Measurements from ENCODE around the gene PKNOX1. TPM values are rescaled to one million over a fixed set of nuclear protein-coding genes. Genes with fewer than 3 reads are reported as not detected.
"Not testable (repeated sequence)": the region's sequence is repeated elsewhere in the genome, so short reads cannot be mapped to it uniquely, and the experiment has no call there.

Gene PKNOX1
- polyA plus RNA-seq, 3 donors from 2014 or later: 11.0 to 25.3 (median 14.8) TPM

DNA sequence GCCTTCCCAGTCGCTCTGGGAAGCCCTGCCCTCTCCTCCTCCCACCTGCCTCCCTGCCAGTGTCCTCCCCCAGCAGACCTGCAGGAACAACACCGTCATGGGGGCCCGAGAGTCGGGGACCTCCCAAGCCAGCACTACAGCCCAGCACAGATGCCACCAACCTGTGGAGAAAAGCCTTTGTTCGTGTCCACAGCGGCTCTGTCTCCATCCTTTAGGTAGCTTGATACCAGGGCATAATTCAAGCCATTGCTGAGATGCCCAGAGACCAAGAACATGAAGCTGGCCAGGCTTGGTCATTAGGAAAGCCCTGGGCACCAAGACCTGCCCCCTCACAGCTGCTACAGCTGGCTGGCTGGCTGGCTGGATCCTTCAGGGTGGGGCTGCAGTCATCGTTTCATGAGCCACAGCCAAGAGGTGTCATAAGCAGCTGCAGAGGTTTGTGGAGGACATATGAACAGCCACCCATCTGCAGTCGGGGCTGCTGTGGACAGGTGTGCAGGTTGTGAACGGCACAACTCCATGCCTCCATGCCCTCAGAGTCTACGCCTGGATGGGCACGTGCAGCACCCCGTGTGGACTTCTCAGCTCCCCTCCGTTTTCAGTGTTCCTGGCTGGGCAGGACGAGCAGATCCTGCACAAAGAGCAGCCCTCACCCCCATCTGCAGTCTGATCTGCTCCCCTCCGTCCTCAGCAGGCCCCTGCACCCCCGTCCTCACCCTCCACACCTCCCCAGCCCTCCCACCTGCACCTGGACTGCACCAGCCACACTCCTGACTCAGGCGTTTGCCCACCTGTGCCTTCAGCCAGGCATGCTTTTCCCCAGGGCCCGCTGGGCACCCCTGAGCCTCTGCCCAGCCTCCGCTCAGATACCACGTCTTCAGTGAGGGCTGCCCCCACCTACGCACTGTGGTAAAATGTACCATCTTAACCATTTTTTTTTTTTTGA is 71.8 kb downstream of the PKNOX1 start:
- not testable (repeated sequence) for H3K27me3 Mint-ChIP-seq (ENCODE audit: low read depth in 3 of 3); H3K9me3 Mint-ChIP-seq; H3K36me3 Mint-ChIP-seq; DNase-seq; H3K4me1 Mint-ChIP-seq; H3K27ac Mint-ChIP-seq
- H3K4me3 Mint-ChIP-seq: peak overlapping the region in 3 of 5 donors; percentile 38 to 64 (median 42)

DNA sequence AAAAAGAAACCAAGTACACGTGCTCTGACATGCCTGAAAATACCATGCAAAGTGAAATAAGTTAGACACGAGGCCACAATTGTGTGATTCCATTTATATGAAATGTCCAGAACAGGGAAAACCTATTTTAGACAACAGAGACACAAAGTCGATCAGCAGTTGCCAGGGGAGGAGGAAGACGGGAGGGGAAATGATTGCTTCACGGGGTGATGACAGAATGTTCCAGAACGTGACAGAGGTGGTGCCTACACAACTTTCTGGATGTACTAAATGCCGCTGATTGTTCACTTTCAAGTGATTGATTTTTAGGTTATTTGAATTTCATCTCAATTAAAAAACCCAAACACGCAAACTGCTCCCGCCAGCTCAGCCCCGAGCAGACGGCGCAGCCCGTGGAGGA is 78.8 kb downstream of the PKNOX1 start:
- not testable (repeated sequence) for H3K27ac Mint-ChIP-seq; H3K36me3 Mint-ChIP-seq; H3K4me1 Mint-ChIP-seq; H3K9me3 Mint-ChIP-seq; H3K4me3 Mint-ChIP-seq; H3K27me3 Mint-ChIP-seq (ENCODE audit: low read depth in 3 of 3); DNase-seq

DNA sequence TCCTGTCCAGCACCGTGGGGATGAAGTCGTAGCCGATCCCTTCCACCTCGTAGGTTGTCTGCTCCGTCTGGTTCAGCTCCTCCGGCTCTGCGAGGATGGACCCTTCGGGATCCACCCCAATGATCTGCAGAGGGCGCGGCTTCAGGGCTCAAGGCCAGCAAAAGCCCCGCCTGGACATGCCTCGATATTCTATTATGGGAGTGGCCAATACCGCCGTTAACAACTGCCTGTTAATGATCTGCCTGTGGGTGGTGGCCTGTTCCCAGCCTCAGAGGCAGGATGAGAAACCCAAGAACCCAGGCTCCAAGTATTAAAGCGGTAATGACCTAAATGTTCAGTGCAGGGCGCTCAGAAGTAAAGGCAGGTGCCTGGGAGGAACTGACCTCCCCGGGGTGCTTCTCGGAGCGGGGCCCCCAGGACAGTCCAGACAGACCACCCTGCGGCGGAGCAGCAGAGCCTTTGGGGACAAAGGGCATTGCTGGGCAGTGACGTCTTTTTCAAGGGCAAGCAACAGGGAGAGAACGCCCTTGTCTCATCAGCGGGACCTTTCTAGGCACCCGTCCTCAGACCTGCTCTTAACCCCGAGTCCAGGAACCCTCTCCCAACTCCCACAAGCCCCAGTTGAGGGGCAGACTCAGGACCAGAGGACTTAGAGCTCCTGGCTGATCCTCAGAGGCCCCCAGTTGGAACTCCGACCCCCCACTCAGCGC is 88.7 kb downstream of the PKNOX1 start:
- not testable (repeated sequence) for H3K4me3 Mint-ChIP-seq; H3K9me3 Mint-ChIP-seq; H3K4me1 Mint-ChIP-seq; DNase-seq; H3K36me3 Mint-ChIP-seq; H3K27ac Mint-ChIP-seq; H3K27me3 Mint-ChIP-seq (ENCODE audit: low read depth in 3 of 3)

GRCh38 chr21:43064265-43064917 is 90.0 kb downstream of the PKNOX1 start:
- not testable (repeated sequence) for H3K27me3 Mint-ChIP-seq (ENCODE audit: low read depth in 3 of 3)

DNA sequence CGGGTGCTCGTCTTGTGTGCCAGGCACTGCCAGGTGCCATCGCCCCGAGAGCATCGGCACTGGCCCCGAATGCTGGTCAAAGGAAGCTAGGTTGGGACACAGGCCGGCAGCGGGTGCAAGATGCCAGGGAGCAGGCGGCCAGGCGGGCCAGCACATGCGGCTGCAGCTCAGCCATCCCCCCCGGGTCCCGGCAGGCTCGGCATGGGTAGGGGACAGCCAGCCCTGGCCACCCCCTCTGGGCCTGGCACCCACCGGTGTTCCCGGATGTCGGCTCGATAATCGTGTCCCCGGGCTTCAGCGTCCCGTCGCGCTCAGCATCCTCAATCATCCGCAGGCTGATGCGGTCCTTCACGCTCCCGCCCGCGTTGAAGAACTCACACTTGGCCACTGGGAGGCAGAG is 91.6 kb downstream of the PKNOX1 start:
- not testable (repeated sequence) for H3K27me3 Mint-ChIP-seq (ENCODE audit: low read depth in 3 of 3); DNase-seq; H3K4me3 Mint-ChIP-seq; H3K4me1 Mint-ChIP-seq; H3K36me3 Mint-ChIP-seq; H3K9me3 Mint-ChIP-seq; H3K27ac Mint-ChIP-seq

More at GRCh38 chr21:43064265-43064917, 90.0 kb downstream of the PKNOX1 start:
- not testable (repeated sequence) for H3K36me3 Mint-ChIP-seq, DNase-seq, H3K4me1 Mint-ChIP-seq, H3K4me3 Mint-ChIP-seq, H3K27ac Mint-ChIP-seq, H3K9me3 Mint-ChIP-seq

DNA sequence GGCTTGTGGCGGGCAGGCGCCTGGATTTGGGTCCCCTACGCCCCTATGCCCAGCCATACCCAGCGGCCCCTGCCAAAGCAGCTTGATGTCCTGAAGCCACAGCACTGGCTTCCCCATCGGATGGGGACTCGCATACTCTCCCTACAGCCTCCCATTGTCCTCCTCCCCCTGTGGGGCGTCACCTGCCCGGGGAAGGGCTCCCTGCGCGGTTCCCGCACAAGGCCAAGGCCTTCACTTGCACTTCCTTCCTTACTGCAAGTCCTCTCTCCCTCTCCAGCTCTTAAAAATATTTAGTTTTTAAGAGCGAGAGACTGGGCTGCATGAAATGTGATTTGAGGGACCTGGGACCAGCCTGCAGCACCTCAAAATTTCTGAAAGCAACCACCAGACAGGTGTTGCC is 92.3 kb downstream of the PKNOX1 start:
- not testable (repeated sequence) for H3K4me1 Mint-ChIP-seq, H3K4me3 Mint-ChIP-seq, H3K36me3 Mint-ChIP-seq

DNA sequence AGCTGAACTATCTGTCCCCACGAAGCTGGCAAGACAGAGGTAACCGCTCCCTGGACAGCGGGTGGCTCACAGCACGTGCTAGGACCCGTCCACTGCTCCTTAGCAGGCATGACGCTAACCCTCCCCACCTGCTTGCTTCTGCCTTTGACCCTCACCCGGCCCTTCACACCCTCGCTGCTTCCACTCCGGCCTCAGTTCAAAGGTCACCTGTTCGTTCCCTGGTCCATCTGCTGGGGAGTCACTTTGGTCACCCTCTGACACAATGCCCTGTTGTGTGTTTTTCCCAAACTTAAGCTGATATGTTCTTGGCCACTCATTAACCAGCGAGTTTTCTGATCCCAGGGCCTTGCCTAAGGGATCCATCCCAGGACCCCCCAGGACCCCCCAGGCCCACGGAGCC is 93.7 kb downstream of the PKNOX1 start:
- H3K4me1 Mint-ChIP-seq; H3K9me3 Mint-ChIP-seq; DNase-seq; H3K27me3 Mint-ChIP-seq (ENCODE audit: low read depth in 3 of 3); H3K36me3 Mint-ChIP-seq; H3K27ac Mint-ChIP-seq; H3K4me3 Mint-ChIP-seq: not testable (repeated sequence)

More for the DNA sequence above, 92.3 kb downstream of the PKNOX1 start:
- H3K9me3 Mint-ChIP-seq; H3K27me3 Mint-ChIP-seq (ENCODE audit: low read depth in 3 of 3); H3K27ac Mint-ChIP-seq; DNase-seq: not testable (repeated sequence)

GRCh38 chr21:43069682-43070081 is 95.3 kb downstream of the PKNOX1 start:
- not testable (repeated sequence) for H3K27me3 Mint-ChIP-seq (ENCODE audit: low read depth in 3 of 3); H3K27ac Mint-ChIP-seq; DNase-seq; H3K4me1 Mint-ChIP-seq; H3K9me3 Mint-ChIP-seq; H3K4me3 Mint-ChIP-seq; H3K36me3 Mint-ChIP-seq

- not testable (repeated sequence) for H3K27ac Mint-ChIP-seq; H3K9me3 Mint-ChIP-seq; H3K4me3 Mint-ChIP-seq; H3K36me3 Mint-ChIP-seq; H3K27me3 Mint-ChIP-seq (ENCODE audit: low read depth in 3 of 3); H3K4me1 Mint-ChIP-seq; DNase-seq
These were observed 98.4 kb downstream of the PKNOX1 start for GRCh38 chr21:43072742-43073141.

- H3K36me3 Mint-ChIP-seq, H3K27ac Mint-ChIP-seq, DNase-seq: not testable (repeated sequence)
These were observed 100.2 kb downstream of the PKNOX1 start for GRCh38 chr21:43074401-43075169.

GRCh38 chr21:43075170-43076022 is 101.0 kb downstream of the PKNOX1 start, which contains the start of gene CBS:
Gene CBS (minus strand): TSS chr21:43075835. CDS start chr21:43072193, 3,642 bp downstream.
- not testable (repeated sequence) for H3K9me3 Mint-ChIP-seq; DNase-seq; H3K36me3 Mint-ChIP-seq; H3K4me3 Mint-ChIP-seq; H3K27ac Mint-ChIP-seq; H3K4me1 Mint-ChIP-seq; H3K27me3 Mint-ChIP-seq (ENCODE audit: low read depth in 3 of 3)

More at GRCh38 chr21:43074401-43075169, 100.2 kb downstream of the PKNOX1 start:
- not testable (repeated sequence) for H3K4me1 Mint-ChIP-seq; H3K9me3 Mint-ChIP-seq; H3K27me3 Mint-ChIP-seq (ENCODE audit: low read depth in 3 of 3); H3K4me3 Mint-ChIP-seq

GRCh38 chr21:43076023-43076637 is 101.8 kb downstream of the PKNOX1 start:
- H3K4me1 Mint-ChIP-seq; H3K4me3 Mint-ChIP-seq; H3K27ac Mint-ChIP-seq; DNase-seq; H3K36me3 Mint-ChIP-seq; H3K27me3 Mint-ChIP-seq (ENCODE audit: low read depth in 3 of 3); H3K9me3 Mint-ChIP-seq: not testable (repeated sequence)

Data from immature natural killer cell (primary cell).